Measurements from ENCODE around the gene GGT7.

DNA sequence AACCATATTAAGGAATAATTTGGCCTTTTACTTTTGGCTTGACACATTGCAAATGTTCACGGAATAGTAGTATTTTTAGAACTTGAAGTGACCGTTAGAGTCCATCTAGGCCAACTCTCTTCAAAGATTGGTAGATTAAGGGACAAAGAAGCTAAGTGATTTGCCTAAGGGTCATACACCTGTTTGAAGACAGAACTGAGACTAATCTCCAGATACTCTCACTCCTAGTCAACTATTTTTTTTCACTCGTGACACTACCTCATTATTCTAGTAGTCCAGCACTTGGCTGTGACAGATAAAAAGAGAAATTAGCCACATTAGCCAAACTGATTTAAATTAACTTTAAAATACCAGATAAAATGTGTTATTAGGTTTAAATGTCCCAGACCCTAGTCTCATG lies 14.4 kb upstream of the GGT7 start:
- TF ChIP-seq, protein P1, sequence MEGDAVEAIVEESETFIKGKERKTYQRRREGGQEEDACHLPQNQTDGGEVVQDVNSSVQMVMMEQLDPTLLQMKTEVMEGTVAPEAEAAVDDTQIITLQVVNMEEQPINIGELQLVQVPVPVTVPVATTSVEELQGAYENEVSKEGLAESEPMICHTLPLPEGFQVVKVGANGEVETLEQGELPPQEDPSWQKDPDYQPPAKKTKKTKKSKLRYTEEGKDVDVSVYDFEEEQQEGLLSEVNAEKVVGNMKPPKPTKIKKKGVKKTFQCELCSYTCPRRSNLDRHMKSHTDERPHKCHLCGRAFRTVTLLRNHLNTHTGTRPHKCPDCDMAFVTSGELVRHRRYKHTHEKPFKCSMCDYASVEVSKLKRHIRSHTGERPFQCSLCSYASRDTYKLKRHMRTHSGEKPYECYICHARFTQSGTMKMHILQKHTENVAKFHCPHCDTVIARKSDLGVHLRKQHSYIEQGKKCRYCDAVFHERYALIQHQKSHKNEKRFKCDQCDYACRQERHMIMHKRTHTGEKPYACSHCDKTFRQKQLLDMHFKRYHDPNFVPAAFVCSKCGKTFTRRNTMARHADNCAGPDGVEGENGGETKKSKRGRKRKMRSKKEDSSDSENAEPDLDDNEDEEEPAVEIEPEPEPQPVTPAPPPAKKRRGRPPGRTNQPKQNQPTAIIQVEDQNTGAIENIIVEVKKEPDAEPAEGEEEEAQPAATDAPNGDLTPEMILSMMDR (IDR thresholded peaks at IDR 0.05; ENCODE audit: low read length), result no peak
- TF ChIP-seq EZH2 (optimal IDR thresholded peaks at IDR 0.05; ENCODE audit: low read depth, low read length) (no peak), EZH2phosphoT487 (IDR thresholded peaks at IDR 0.05; ENCODE audit: low read length) (no peak)
